Right atrium auricular region (tissue), 2 donors: ENCODE measurements around the gene ERN2. TPM values are rescaled to one million over a fixed set of nuclear protein-coding genes. Genes with fewer than 3 reads are reported as not detected.
"Not testable (repeated sequence)": the region's sequence is repeated elsewhere in the genome, so short reads cannot be mapped to it uniquely, and the experiment has no call there.

Experiments used
- DNase-seq: peaks from one replicate; pipeline ENCODE4 v3.0.0-alpha.2; 2019; ENCODE audit warnings: low spot score
- H3K27ac ChIP-seq, 2 donors: fragments of 200-600 bp; sonication (generic); 1 replicate in 1 of 2; 2 replicates in 1 of 2; pipeline ENCODE4 v1.5.1; 2016 to 2019
- H3K27me3 ChIP-seq, 2 donors: fragments of 200-600 bp; sonication (generic); one replicate each; pipeline versions ENCODE4 v1.5.1 to v1.6.0; 2017 to 2019
- H3K36me3 ChIP-seq: fragments of 200-600 bp; sonication (generic); one replicate; pipeline ENCODE4 v1.5.1; 2016
- H3K4me1 ChIP-seq, 2 donors: fragments of 200-600 bp; sonication (generic); one replicate each; pipeline versions ENCODE4 v1.5.1 to v1.6.0; 2017 to 2019
- H3K4me3 ChIP-seq, 2 donors: fragments of 200-600 bp; sonication (generic); 1 replicate in 1 of 2; 2 replicates in 1 of 2; pipeline ENCODE4 v1.5.1; 2017 to 2019; ENCODE audit warnings: mild to moderate bottlenecking in 1 of 2, moderate library complexity in 1 of 2
- H3K9me3 ChIP-seq, 2 donors: fragments of 200-600 bp; sonication (generic); one replicate each; pipeline ENCODE4 v1.5.1; 2019
- CTCF ChIP-seq, 2 donors: fragments of 200-600 bp; sonication (generic); IDR thresholded peaks; one replicate each; pipeline ENCODE4 v1.5.1; 2019; ENCODE audit warnings: antibody characterized with exemption in 2 of 2
- total RNA-seq, 2 donors: library from RNA; depleted of rRNA; stranded (reverse); fragments of >200 nt; gene quantifications; one replicate each; pipeline ENCODE4 v1.1.0, GENCODE V29; 2016

Gene ERN2
- total RNA-seq, 2 donors from 2014 or later = not detected

DNA sequence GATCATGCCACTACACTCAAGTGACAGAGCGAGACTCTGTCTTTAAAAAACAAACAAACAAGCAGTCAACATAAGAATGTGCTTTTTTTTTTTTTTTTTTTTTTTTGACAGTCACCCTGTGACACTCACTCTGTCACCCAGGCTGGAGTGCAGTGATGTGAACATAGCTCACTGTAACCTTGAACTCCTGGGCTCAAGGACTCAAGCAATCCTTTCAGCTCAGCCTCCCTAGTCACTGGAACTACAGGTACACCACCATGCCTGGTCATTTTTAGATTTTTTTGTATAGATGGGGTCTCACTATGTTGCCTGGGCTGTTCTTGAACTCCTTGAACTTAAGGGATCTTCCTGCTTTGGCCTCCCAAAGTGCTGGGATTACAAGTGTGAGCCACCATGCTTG lies 26.5 kb upstream of the ERN2 start:
- no peaks in the 10 kb centered on the region for H3K36me3 ChIP-seq
- H3K27ac ChIP-seq = no peak overlapping the region
- no peaks in the 10 kb centered on the region for H3K4me1 ChIP-seq
- TF ChIP-seq CTCF (IDR thresholded peaks at IDR 0.05) = no peak
- H3K27me3 ChIP-seq = no peaks in the 10 kb centered on the region
- no peak overlapping the region for H3K4me3 ChIP-seq
- DNase-seq = no peak
- H3K9me3 ChIP-seq = no peaks in the 10 kb centered on the region

DNA sequence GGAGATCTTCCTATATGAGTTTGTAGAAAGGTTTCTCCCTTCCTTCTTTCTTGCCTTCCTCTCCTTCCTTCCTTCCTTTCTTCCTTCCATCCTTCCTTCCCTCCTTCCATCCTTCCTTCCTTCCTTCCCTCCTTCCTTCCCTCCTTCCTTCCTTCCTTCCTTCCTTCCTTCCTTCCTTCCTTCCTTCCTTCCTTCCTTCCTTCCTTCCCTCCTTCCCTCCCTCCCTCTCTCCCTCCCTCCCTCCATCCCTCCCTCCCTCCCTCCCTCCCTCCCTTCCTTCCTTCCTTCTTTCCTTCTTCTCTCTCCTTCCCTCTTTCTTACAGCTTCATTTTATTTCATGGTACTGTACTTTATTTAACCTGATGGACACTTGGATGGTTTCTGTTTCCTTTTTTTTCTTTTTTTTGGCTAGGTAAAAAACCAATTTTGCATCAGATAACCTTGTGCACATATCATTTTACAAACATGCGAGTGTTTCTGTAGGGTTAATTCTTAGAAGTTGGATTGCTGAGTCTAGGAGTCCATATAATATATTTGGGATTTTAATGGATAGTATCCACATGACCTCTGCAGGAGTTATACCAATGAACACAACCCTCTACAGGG lies 24.5 kb upstream of the ERN2 start:
- H3K27ac ChIP-seq, H3K27me3 ChIP-seq, H3K4me1 ChIP-seq, H3K4me3 ChIP-seq, H3K36me3 ChIP-seq, H3K9me3 ChIP-seq, DNase-seq: not testable (repeated sequence)

DNA sequence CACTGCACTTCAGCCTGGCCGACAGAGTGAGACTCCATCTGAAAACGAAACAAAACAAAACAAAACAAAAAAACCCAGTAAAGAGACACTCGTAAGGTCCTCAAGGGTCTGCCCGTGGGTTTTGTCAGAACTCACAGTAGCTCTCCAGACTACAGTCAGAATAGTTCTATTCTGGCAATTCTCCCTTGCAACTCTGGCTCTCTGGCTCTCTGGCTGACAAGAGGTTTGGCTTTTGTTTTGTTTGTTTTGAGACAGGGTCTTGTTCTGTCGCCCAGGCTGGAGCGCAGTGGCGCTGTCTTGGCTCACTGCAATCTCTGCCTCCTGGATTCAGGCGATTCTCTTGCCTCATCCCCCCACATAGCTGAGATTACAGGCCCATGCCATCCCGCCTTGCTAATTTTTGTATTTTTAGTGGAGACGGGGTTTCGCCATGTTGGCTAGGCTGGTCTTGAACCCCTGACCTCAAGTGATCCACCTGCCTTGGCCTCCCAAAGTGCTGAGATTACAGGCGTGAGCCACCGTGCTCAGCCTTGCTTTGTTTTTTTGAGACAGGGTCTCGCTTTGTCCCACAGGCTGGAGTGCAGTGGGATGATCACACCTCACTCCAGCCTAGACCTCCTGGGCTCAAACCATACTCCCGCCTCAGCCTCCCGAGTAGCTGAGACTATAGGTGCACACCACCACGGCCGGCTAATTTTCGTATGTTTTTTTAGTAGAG lies 21.3 kb upstream of the ERN2 start:
- no peaks in the 10 kb centered on the region for H3K36me3 ChIP-seq
- H3K4me3 ChIP-seq = no peak overlapping the region
- DNase-seq = no peak
- H3K9me3 ChIP-seq = no peaks in the 10 kb centered on the region
- no peaks in the 10 kb centered on the region for H3K27me3 ChIP-seq
- TF ChIP-seq CTCF (IDR thresholded peaks at IDR 0.05) = no peak
- H3K4me1 ChIP-seq = no peaks in the 10 kb centered on the region
- H3K27ac ChIP-seq = no peak overlapping the region

DNA sequence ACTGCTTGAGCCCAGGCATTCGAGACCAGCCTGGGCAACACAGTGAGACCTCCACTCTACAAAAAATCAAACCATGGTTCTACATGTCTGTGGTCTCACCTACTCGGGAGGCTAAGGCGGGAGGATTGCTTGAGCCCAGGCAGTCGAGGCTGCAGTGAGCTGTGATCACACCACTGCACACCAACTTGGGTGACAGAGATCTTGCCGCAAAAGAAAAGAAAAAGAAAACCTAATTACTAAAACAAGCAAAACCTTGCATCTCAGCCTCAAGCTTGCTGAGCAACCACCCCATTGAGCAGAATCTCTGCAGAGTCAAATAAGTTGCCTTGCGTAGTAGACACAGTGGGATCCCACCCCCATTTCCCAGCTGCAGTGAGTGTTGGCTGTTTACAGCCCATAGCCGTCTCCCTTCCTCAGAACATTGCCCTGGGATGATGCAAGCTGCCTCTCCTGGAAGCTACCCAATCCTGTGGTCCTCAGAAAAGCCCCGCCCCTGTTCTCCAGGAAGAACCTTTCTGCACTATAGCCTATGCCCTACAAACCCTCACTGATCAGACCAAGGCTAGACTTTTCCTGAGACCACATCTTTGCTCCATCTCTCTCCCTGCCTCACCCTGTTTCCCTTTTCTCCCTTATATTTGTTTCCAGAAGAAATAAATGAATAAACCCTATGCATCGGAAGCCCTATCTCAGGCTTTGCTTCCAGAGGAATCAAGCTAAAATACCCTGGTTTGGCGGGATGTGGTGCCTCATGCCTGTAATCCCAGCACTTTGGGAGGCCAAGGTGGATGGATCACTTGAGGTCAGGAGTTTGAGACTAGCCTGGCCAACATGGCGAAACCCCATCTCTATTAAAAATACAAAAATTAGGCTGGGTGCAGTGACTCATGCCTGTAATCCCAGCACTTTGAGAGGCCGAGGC lies 16.7 kb upstream of the ERN2 start:
- Histone ChIP-seq H3K27me3 (no peaks in the 10 kb centered on the region), H3K4me3 (no peak overlapping the region)
- no peak for TF ChIP-seq CTCF (IDR thresholded peaks at IDR 0.05)

DNA sequence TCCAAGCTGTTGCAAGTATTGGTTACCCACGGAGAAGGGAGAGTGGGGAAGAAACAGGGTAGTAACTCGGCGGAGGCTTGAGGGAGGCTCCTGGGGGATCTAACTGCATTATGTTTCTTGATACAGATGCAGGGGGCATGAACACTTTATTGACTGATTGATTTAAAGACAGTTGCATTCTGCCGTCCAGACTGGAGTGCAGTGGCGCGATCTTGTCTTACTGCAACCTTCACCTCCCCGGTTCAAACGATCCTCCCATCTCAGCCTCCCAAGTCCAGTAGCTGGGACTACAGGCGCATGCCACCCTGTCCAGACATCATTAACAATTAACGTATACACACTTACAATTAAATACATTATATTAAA lies 15.1 kb upstream of the ERN2 start:
- peak; percentile 40 for DNase-seq
- Histone ChIP-seq H3K27me3 (no peaks in the 10 kb centered on the region), H3K9me3 (peaks cover 0 to 4% of the 10 kb centered on the region in 2 donors), H3K36me3 (no peaks in the 10 kb centered on the region), H3K4me1 (no peaks in the 10 kb centered on the region), H3K27ac (no peak overlapping the region), H3K4me3 (no peak overlapping the region)
- no peak for TF ChIP-seq CTCF (IDR thresholded peaks at IDR 0.05)

More for the DNA sequence above, 16.7 kb upstream of the ERN2 start:
- Histone ChIP-seq H3K27ac (no peak overlapping the region), H3K36me3 (no peaks in the 10 kb centered on the region), H3K9me3 (no peaks in the 10 kb centered on the region), H3K4me1 (no peaks in the 10 kb centered on the region)
- no peak for DNase-seq

- peaks cover 0 to 15% of the 10 kb centered on the region in 2 donors for H3K9me3 ChIP-seq
- H3K4me1 ChIP-seq = no peaks in the 10 kb centered on the region
- no peak for TF ChIP-seq CTCF (IDR thresholded peaks at IDR 0.05)
- no peak for DNase-seq
- H3K36me3 ChIP-seq = no peaks in the 10 kb centered on the region
- H3K27me3 ChIP-seq = no peaks in the 10 kb centered on the region
- H3K4me3 ChIP-seq = no peak overlapping the region
- H3K27ac ChIP-seq = no peak overlapping the region
These were observed 13.7 kb upstream of the ERN2 start for GRCh38 chr16:23726710-23727109.
